Brain pericyte (primary cell): ENCODE results near the gene GRAMD1B.

Experiments used
- DNase-seq: peaks from one replicate; pipeline ENCODE4 v3.0.0-alpha.2; 2012; ENCODE audit warnings: low read depth, low spot score

Gene GRAMD1B

GRCh38 chr11:123587559-123587958 is 157.5 kb downstream of the GRAMD1B start:
- DNase-seq: no peak

DNA sequence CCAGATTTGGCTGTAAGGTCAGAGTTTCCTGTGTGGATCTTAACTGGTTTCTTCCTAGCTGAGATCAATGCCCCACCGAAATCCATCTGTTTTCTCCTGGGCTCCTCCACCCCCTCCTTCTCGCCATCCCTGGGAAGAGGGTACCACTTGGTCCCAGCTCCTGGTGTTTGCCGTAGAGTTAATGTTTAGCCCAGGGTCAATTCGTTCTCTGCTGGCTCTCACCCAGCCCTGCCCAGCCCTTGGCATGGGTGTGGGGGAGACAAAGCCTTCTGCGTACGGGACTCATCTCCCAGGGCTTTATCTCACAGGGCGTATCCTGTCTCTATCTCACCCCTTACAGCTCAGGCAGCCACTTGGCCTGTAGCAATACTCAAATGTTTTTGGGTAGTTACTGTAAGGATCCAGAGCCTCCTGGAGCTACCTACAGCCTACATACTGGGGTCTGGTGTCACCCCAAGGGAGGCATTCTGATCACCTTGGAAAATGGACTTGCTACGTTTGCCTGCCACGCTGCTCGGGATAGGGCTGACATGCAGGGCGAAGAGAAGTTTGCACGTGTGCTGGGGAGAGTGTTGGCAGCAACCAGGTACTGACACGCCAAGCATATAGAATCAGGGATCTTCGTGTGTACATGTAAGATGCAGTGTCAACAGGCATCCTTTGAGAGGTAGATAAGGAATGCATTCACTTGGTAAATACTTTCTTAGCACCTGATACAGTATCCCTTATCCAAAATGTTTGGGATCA is 158.2 kb downstream of the GRAMD1B start:
- DNase-seq: no peak

DNA sequence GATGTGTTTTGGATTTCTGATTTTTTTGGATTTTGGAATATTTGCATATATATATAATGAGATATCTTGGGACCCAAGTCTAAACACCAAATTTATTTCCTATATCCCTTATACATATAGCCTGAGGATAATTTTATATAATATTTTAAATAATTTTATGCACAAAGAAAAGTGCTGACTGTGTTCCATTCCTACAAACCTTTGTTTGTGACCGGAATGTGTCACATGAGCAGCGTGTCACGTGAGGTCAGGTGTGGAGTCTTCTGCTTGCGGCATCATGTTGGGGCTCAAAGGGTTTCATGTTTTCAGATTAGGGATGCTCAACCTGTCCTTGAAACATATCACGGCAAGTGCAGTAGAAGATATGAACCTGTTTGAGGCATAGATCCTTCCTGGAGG is 158.8 kb downstream of the GRAMD1B start:
- DNase-seq: no peak

GRCh38 chr11:123590296-123590912 is 160.3 kb downstream of the GRAMD1B start:
- DNase-seq: no peak

- DNase-seq: no peak
Observed at GRCh38 chr11:123593570-123593969, 163.5 kb downstream of the GRAMD1B start.

- no peak for DNase-seq
Observed at GRCh38 chr11:123594188-123594901, 164.3 kb downstream of the GRAMD1B start.

- no peak for DNase-seq
Observed at GRCh38 chr11:123594921-123595320, 164.9 kb downstream of the GRAMD1B start.

GRCh38 chr11:123597859-123598258 is 167.8 kb downstream of the GRAMD1B start:
- no peak for DNase-seq

DNA sequence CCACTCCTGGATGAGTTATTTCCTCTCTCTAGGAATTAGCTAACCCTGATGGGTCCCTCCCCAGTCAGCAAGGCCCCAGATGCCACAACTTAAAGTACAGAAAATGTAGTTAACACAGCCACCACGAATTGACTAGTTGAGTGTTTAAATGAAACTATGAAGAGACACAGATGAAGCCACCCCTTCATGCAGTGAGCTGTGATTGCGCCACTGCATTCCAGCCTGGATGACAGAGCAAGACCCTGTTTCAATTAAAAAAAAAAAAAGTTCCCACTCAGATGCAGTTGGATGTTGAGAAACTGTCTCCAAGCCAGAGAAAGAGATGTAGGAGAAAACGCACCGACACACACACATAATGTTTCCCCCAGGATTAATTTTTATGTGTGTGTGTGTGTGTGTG is 171.1 kb downstream of the GRAMD1B start:
- no peak for DNase-seq

DNA sequence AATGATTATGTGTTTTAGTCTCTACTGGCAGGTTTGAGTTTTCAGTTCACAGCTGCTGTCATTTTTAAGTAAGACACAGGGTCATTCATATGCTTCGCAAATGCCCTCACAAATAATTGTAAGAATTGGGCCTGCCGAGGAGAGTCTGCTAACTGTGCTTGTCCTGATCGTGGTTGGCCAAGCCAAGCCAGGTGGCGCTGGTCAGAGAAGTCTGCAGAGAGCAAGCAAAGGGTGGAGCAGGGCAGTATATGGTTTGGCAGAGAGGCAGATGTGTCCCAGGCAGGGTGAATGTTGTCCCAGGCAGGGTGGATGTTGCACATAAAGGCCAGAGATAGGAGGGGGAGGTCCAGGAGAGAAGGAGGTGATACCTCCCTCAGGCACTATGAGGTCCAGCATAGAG is 171.7 kb downstream of the GRAMD1B start:
- DNase-seq: no peak

- DNase-seq: no peak
Observed at GRCh38 chr11:123603666-123604065, 173.6 kb downstream of the GRAMD1B start.

DNA sequence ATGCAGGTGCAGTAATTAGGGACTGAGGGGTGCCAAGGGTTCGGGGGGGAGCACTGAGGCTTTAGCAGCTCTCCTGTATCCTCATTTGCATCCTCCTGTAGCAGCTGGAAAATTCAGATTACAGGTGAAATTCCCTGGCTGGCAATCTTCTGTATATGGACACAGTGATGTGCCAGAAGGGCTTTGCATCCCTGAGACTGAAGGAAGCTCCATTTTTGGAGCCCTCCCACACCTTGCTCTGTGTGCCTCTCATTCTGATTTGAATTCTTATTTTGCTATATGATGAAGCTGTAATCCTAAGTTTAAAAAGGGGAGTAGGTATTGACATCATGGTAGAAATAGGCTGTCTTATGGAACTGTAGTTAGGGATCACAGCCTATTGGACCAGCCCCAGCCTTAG is 177.7 kb downstream of the GRAMD1B start:
- DNase-seq: no peak

GRCh38 chr11:123608371-123608770 is 178.3 kb downstream of the GRAMD1B start:
- no peak for DNase-seq

DNA sequence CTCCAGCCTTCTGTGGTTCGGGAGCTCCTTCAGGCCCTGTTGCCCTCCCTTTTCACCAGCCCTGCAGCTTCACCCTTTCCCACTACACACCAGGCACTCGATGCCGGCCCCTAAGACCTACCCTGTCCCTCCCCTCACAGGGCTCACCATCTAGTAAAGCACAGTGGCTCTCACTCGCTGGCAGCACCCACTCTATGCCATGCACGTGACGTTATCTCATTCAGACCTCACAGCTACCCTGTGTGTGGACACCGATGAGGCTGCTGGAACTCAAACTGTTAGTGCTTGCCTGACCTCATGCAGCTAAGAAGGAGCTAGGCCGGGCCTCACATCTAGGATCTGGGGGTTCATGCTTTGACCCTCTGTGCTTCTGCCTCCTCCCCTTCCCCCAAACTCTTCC is 178.9 kb downstream of the GRAMD1B start:
- no peak for DNase-seq

GRCh38 chr11:123611698-123612097 is 181.6 kb downstream of the GRAMD1B start:
- DNase-seq: no peak

DNA sequence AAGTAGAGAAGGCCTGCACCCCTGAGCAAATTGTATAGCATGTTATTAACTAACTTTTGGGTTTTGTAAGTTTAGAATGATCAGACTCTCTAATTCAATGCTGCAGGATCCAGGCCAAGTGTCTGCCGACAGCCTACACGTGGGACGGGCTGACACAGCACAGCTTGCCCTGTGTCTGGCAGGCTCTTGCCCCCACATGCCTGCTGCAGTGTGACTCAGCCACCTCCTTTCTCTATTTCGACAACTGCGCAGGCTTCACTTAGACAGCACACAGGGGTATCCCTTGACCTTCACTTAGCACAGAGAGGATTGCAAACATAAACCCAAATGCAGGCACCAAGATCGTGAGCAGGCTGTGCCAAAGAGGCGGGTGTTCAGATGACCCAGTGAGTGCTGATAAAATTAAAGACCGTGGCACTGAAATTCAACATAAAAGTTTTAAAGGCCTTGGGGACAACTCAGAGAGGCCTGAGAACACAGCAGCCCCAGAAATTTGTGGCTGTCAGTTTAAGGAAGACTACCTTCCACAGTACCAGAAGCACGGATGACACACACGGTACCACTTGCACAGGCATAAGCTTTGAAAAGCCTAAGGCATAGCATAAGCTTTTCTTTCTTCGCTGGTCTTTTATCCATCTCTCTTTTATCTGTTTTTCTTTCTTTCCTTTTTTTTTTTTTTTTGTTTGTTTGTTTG is 186.6 kb downstream of the GRAMD1B start:
- DNase-seq: no peak

GRCh38 chr11:123622576-123622975 is 192.5 kb downstream of the GRAMD1B start:
- no peak for DNase-seq

DNA sequence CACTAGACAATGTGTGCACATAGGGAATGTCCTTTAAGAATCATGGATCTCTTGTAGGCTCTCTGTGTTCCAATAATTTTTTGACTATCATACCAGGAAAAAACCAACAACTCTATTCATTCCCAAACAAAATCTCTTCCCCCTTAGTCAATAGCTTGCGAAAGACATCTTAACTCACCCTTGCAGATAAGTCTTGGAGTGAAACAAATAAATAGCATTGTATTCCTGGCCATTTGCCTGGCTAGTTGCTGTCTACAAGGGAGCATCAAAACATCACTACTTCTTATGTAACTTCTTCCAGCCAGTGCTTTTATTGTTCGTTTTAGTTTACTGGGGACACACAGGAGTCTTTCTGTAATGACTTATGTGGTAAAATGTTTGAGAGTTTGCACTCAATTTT is 194.9 kb downstream of the GRAMD1B start:
- no peak for DNase-seq

DNA sequence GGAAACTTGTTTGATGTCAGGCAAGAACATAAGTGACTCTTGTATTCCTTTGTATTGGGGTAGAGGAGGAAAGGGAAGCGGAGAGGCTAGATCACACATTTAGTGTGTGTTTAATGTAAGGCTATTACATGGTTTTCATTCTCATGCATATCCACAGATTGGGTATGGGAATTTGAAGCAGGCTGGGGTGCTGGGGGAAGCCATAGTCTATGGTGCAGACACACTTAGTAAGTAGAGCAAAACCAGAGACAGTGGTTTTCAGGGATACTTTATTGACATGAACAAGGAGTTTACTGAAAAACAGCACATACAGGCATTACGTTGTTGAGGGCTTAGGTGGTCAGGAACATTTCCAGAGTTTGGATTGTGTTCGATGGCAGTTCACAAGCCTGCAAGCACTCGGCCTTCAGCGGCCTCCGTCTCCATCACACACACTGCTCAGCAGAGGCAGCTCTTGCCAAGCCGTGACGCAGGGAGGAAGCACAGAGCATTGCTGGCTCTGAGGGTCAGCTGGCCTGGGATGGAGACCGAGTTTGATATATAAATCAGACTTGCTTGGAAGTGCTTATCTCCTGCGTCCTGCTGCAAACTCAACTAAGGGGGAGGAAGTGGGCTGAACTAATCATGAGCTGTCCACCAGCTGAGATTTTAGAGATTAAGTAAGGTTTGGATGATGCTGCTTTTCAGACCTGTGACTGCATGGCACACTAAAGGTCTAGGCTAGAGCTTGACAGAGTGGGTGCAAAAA is 199.0 kb downstream of the GRAMD1B start:
- DNase-seq: no peak

GRCh38 chr11:123630126-123630608 is 200.1 kb downstream of the GRAMD1B start:
- DNase-seq: no peak

DNA sequence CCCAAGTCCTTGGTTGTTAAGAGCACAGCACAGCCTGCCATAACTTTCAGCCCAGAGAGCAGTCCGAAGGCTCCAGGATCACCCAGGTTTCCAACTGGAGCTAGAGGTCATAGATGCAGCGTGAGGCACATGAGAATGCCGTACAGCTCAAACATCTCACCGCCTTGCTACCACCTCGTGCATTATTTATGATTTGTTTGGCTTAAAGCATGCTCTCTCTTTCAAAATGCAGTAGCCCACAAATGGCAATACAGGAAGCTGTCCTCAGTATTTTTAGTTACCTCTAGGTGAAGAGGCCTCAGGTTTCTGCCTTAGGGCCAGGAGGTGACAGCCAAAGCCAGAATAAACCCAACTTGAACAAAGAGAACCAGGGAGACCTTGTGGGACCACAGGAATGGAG is 210.0 kb downstream of the GRAMD1B start:
- DNase-seq: no peak
